Stimulated activated CD4-positive, alpha-beta T cell treated with anti-CD3 and anti-CD28 coated beads, Interleukin-1b, Interleukin-23, amount 100 ng/mL, for 24 hours (primary cell): Measurements from ENCODE around the gene PHLDA3.

ENCODE experiments used
- DNase-seq, 4 experiments: peaks; one replicate each; pipeline ENCODE4 v3.0.0-alpha.2; 2020; ENCODE audit warnings: low read depth in 4 of 4, low spot score in 1 of 4

Gene PHLDA3

DNA sequence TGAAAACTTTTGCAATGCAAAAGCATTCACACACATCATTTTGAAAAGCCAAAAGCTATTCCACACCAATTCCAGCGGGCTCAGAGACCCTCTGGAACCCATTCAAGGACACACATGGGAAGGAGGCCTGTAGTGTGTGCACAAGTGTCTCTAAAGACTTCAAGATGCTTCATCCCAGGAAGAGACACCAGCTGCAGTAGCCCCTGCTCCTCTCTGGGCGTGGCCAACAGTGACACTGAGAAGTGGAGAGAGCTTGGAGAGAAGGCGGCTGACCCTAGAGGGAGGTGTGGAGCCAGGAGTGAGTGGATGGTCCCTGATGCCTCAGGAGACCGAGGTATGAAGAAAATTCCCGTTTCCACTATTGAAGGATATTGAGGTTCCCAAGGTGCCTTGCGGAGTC lies 32.6 kb downstream of the PHLDA3 start:
- no peak for DNase-seq

DNA sequence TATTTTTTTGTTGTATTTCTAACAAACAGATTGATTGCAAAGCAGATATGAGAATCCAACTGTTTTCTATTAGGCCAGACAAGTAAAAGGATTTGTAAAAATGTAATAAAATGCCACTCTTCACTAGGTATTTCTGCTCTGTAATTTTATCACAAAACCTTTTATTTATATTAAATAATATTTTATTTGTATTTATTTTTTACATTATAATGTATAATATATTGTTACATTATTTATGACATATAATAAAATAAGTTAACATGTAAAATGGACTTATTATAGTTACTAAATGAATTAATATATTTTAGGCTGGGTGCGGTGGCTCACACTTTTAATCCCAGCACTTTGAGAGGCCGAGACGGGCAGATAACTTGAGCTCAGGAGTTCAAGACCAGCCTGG lies 34.7 kb downstream of the PHLDA3 start:
- no peak for DNase-seq

DNA sequence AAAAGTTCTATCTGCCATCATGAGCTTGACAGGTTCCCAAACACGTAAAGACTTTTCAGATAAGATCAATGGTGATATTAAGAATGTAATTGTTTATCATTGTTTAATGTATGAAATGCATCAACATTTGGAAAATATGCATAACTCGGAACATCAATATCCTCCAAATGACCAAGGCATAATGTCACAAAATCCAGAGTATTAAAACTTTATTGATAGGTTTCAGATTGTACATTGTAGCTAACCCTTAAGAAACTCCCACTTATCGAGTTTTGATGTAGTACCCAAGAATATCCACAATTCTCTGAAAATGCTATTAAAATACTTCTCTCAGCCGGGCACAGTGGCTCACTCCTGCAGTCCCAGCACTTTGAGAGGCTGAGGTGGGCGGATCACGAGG lies 35.4 kb downstream of the PHLDA3 start:
- DNase-seq: no peak

DNA sequence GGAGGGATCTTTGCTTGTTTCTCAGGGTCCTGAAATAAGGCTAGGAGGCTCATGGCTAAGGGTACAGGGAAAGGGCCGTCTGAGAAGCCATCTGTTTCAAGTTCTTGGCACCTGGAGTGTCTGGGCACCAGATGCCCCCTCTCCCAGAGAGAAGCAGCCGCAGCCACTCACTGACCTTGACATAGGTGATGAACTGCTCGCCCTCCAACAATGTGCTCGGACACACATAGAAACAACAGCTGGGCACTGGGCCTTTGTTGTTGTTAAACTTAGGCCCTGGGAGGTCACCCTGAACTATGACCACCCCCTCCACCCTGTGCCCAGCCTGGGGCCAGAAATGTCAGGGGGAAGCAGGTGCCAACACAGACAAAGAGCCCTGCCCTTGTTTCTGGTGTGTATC lies 38.2 kb downstream of the PHLDA3 start:
- DNase-seq: no peak

DNA sequence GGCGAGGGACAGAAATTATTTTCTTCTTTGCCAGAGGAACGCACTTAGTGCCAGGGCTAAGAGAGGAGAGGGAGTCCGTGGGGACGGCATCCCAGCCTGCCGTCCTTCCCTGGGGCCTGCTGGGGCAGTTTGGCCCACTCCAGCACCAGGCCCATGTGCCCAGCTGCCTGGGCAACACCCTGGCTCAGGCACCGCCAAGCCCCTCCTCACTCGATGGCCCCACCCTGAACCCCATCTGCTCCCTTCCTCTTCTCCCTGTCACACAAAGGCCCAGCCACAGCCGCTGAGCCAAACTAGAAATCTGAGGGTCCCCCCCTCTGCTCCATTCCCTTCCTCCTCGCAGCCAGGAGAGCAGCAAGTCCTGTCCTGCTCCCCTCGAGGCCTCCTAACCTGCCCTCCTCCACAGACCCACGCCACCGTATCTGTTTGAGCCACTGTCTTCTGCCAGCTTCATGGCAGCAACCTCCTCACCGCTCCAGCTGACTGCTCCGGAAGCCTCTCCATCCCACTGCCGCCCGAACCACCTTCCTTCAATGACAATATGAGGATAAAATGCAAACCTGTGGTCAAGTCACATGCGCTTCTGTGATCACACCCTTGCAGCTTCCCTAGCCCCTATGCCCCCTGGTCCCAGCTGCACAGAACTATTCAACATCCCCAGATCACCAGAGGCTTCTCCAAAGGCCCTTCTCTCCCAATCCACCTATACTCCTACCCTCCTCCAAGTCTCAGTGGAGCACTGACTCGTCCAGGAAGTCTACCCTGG lies 39.1 kb downstream of the PHLDA3 start:
- DNase-seq: no peak

DNA sequence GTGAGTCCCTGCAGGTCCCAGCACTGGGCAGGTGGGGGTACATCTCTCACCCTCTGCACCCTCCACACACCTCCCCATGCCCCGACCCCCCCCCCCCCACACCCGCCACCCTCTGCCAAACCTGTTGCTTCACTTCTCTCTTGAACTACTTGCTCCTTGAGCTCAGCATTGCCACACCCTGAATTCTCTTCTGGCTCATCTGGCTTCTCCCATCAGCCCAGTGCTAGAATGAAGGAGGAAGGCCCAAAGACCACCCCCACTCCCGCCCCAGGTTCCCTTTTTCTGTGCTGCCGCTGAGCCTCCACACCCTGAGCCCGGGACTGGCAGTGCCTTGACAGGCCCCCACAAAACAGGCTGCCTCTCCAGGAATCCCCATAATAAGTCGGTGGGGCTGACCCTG lies 41.0 kb downstream of the PHLDA3 start:
- no peak for DNase-seq

DNA sequence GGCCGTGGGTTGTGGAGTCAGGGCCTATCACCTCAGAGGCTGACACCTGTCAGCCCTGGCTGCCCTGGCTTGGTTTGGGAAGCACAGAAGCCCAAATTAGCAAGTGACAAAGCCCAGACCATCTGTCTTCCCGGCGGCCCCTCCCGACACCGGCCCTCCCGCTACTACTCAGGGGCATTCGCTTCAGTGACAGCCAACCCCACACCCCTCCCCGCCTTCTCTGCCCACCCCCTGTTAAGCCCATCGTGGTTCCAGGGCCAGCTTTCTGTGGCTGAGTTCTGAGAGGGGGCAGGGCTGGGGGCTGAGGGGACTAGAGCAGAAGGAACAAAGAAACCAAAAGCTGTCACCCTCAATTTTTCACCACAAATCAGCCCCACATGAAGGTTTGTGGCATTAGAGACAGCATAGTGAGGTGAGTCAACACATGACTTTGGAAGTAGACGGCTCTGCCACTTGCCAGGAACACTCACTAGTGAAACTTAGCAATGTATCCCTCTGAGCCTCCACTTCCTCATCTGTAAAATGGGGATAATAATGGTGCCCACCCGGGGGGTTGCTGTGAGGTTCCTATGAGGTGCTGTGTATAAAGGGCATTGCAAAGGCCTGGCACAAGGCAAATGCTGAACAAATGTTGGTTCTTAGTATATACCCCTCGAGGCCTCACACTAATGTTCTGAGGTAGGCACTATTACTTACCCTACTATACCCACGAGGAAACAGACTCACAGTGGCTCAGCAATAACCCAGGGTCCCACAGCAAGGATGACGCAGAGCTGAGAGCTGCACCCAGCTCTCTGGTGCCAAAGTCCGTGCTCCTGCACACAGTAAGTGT lies 42.3 kb downstream of the PHLDA3 start:
- DNase-seq: no peak

DNA sequence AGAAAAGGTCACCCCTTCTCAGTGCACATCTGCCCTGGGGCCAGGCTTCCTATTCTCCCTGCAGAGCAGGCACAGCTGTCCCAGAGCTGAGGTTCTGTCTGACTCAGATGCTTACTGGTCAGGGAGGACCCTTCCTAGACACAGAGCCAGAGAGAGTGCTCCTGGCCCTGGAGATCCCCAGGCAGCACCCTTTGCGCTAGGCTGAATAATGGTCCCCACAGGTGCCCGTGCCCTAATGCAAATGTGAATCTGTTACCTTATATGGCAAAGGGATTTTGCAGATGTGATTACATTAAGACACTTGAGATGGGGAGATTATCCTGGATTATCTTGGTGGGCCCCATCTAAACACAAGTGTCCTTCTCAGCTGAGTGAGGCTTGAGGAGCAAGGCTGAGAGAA lies 44.8 kb downstream of the PHLDA3 start:
- no peak for DNase-seq

DNA sequence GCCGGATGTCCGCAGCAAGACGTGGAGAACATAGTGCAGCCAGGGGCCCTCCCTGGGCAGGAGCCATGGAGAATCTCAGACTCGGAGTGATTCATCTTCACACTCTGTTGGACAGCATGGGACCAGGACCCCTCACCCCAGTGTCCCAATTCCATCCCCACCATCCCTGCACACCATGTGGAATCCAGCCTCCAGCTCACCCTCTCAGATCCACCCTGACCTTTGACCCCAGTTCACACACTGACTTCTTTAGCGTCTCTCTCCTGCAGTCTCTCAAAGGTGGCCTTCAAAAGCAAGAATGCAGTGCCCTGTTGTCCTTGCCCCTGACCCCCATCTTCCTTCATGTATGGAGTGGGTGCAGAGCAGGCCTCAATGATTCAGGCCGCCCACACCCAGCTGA lies 45.3 kb downstream of the PHLDA3 start:
- no peak for DNase-seq

DNA sequence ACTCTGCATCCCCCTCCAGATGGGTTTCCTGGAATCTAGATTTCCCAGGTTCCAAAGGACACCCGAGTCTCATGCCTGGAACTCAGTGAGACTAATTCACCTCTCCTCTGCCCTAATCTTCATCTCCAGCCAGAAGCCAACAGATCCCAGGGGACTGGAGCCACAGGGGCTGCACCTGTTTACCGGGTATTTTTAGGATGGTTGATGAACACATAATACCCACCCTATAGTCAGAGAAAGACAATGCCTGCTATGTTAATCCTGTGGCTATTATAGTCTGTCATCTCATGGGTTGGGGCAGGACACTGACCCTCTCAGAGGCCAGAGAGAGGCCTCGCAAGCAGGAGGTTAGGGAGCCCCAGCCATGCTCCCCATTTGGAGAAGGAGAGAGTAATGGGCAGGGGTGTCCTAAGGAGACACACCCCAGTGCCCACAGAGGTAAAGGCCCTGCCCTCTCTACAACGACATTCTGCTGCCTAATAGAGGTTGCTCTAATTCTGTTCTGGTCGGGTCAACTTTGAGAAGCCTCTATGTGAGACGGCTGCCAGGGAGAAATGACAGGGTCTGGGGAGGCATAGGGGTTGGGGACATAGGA lies 46.5 kb downstream of the PHLDA3 start:
- DNase-seq: no peak

DNA sequence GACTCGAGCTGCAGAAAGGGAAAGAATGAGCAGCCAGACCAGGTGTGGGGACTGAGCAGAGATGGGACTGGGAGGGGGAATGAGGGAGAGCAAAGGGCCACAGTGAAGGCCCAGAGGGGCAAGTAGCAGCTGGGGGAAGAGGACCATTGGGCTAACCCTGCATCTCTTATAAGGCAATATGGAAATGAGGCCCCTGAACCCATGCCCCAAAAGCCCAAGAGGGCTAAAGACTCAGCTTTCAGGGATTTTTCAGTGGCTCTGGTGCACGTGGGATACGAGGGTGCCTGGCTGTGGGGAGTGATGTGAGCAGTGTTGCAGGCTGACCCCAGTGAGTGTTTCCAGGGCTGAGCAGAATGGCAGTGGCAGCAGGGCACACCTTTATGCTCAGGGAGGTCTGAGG lies 47.0 kb downstream of the PHLDA3 start:
- DNase-seq: no peak

DNA sequence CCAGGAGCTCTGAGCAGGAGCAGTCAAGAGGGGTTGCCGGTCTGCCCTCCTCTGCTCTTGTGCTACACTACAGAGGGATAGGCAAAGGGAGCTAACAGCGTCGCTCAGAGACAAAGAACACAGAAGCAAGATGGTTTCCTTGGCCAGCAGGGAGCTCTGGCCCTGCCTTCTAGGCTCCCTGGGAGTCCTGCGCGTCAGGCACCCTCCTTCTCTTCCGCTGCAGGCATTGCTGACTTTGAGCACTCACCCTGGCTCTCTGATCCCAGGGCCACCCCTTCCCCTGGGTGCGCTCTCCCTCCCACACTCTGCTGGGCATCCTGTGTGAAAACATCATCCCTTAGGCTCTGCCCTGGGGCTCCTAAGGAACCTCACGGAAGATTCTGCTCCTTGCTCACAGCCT lies 47.9 kb downstream of the PHLDA3 start:
- no peak for DNase-seq

DNA sequence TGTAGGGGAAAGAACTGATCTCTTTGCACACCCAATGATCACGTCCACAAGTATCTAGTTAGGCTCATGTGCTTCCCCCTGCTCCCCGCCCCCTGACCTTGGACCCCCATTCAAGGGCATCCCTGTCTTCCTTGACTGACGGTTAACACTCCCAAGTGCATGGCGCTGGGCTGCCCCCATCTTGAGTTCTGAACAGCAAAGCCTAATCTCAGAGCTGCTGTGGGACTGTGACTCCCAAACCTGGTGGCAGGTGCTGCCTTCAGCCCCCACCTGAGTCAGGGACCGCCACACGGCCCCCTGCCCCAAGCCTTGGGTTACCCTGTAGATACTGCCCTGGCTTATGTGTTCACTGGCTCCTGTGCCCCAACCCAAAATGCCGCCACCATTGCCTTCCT lies 48.4 kb downstream of the PHLDA3 start:
- no peak for DNase-seq

DNA sequence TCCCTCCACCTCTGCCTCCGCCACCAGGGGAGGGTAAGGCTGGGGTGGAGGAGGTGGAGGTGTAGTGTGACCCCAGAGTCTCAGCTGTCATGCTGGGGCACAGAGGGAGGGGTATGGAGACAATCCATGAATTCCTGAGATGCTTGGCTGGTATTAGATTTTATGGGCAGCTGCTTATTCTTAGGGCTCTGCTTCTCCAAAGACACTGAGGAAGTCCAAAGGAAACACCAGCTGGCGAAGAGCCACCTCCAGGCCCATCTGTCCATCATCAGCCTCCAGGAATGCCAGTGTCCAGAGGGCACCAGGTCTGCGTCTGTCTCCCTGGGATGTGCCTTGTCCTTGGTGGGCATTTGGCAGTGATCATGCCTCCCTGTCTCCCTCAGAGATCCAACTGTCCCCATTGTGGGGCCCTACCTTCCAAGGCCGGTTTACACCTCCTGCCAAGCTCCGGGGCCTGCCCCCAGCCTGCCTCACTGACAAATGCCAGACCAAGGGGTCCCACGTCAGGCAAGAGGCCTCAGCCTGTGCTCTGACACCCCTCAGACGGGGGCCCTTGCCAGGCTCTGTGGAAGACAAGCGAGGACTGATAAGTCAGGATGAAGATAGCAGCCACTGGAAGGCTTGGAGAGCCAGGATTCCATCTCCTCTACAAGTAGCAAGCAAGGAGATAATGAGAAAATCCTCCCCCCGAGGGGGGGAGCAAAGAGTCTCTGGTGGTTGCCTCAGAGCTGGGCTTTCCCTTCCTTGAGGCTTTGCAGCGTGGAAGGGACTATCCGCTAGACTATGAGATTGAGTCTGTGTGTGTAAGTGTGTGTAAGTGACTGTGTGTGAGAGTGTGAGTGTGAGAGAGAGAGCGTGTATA lies 49.0 kb downstream of the PHLDA3 start:
- DNase-seq: no peak

DNA sequence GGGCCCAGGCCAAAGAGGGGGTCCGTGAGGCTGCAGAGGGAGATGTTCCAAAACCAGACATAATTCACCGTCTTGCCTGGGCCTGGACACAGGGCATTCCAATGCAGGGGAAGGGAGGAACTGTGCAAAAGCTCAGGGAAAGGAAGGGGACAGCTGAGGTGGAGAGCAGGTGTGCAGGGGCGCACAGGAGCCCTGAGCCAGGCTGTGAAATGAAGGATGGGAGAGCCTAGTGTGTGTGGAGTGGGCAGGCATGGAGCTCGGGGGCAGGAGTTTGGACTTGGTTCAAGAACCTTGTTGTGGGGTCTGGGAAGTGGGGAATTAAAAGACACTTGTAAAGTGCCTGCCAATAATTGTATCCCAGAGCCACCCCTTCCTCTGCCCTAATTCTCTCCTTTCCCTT lies 49.7 kb downstream of the PHLDA3 start:
- DNase-seq: no peak

DNA sequence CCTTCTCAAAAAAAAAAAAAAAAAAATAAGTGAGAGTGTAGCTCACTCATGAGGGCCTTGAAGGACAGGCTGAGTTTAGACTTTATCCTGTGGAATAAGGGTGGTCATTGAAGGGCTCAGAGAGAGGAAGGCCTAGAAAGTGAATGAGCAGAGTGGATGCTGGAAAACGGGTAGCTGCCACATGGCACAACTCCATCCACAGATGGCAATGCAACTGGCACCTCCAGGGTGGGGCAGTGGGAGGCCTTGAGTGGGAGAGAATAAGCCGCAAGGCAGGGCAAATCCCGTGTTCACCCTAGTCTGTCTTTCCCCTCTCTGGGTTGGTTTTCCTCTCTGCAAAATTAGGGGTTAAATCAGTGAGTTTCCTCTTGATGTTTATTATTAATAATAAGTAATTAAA lies 50.5 kb downstream of the PHLDA3 start:
- no peak for DNase-seq
